Ovary (tissue), 9 donors: ENCODE measurements around the gene SCARB2. TPM values are rescaled to one million over a fixed set of nuclear protein-coding genes. Genes with fewer than 3 reads are reported as not detected.

Source experiments
- DNase-seq, 5 donors: peaks; one replicate each; pipeline ENCODE4 v3.0.0-alpha.2; 2019 to 2020
- H3K27ac ChIP-seq, 2 donors: fragments of 200-600 bp; one replicate each; pipeline versions ENCODE4 v1.5.1 to v1.8.0; 2019 to 2022
- H3K27me3 ChIP-seq: fragments of 200-600 bp; one replicate; pipeline ENCODE4 v1.8.0; 2022
- H3K36me3 ChIP-seq: fragments of 200-600 bp; sonication (generic); one replicate; pipeline ENCODE4 v1.5.1; 2019
- H3K4me1 ChIP-seq: one replicate; pipeline ENCODE4 v1.8.1; 2013; ENCODE audit warnings: mild to moderate bottlenecking, moderate library complexity; ENCODE audit not compliant: insufficient read depth
- H3K4me3 ChIP-seq: fragments of 200-600 bp; sonication (generic); one replicate; pipeline ENCODE4 v1.5.1; 2017
- H3K9me3 ChIP-seq, 2 donors: fragments of 200-600 bp in 1 of 2; sonication (generic) in 1 of 2; one replicate each; pipeline versions ENCODE4 v1.5.1 to v1.8.1; 2013 to 2019; ENCODE audit warnings: mild to moderate bottlenecking in 1 of 2, moderate library complexity in 1 of 2
- CTCF ChIP-seq, 3 donors: fragments of 450-650 bp in 2 of 3; fragments of 200-600 bp in 1 of 3; IDR thresholded peaks; one replicate each; pipeline versions ENCODE4 v1.5.1 to v1.8.0; 2016 to 2022; ENCODE audit warnings: antibody characterized with exemption in 3 of 3, mild to moderate bottlenecking in 1 of 3
- EP300 ChIP-seq: sonication (generic); formaldehyde crosslinking; IDR thresholded peaks from one replicate; pipeline ENCODE4 v1.6.1; 2017; ENCODE audit warnings: antibody characterized with exemption
- POLR2A ChIP-seq: fragments of 450-650 bp; IDR thresholded peaks from one replicate; pipeline ENCODE4 v1.6.1; 2017; ENCODE audit warnings: antibody characterized with exemption, mild to moderate bottlenecking, moderate library complexity
- WGBS, 3 donors: extraction: QIAGEN DNeasy Blood & Tissue Kit in 1 of 3; methylation state at CpG; one replicate each; pipeline versions ENCODE4 v1.1.5 to v1.1.7; 2013 to 2017; 5-methylcytosine and 5-hydroxymethylcytosine counted together
- intact Hi-C, 4 donors: fragments of 100-400 bp; cut with DNase I; formaldehyde crosslinking; loops; one replicate each; pipeline versions ENCODE4 v1.11.0 to v1.15.1; 2022 to 2023
- polyA plus RNA-seq, 2 donors: library from polyadenylated mRNA; stranded (reverse); fragments of 200-250 nt in 1 of 2; fragments of 350-450 nt in 1 of 2; fragmentation: Illumina TruSeq in 1 of 2; extraction: RNeasy Lipid Tissue Mini Kit (QIAGEN cat#74804) in 1 of 2; gene quantifications; one replicate each; pipeline ENCODE4 v1.2.3, GENCODE V29; 2013 to 2014
- total RNA-seq, 7 donors: library from RNA; depleted of rRNA in 2 of 7; stranded (reverse); fragments of >200 nt in 2 of 7; fragmentation: NEBNext Ultra II Directional in 3 of 7; extraction: Animal tissue kit (Norgen Biotek cat#: 25700) in 3 of 7; gene quantifications; one replicate each; pipeline versions ENCODE4 v1.1.0 to v1.2.4, GENCODE V29; 2016 to 2023
- donor health status: DM: no; HTN: no; CAD: no; lungs with moderate emphysema.
- donor health status: DM: no; HTN: no; CAD: no.
- donor health status: Bipolar disorder and iron deficiency.
- donor health status: DM: yes; HTN: yes; CAD: no.
- donor health status: DM: no; HTN: no; CAD: no.
- donor health status: DM: yes; HTN: yes; CAD: no.

SCARB2 gene
- total and polyA plus RNA-seq, 9 donors = 83.1 to 239 (median 132) TPM

DNA sequence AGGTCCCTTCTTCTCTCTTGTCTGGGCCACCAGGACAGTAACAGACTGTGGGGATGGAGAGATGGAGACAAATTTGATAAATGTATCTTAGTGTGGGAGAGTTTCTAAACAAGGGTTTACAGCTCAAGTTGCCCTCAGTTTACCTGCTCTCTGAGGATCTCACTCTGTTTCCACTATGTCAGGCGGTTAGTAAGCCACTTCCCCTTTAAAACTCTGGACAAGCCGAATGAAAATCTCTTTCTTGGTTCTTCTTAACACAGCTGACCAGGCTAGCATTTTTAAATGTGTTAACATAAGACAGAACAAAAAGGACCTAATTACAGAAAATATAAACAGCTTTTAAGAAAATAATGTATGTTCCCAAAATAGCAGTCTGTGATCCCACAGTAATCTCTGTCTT, 2.9 kb upstream of the SCARB2 start:
- WGBS, 3 donors = 66 to 74% (median 67%) methylated on average over 2 of the region's 2 CpGs
- H3K27me3 ChIP-seq = no peaks in the 10 kb centered on the region
- H3K9me3 ChIP-seq = no peaks in the 10 kb centered on the region
- no peak for TF ChIP-seq EP300
- no peak for TF ChIP-seq CTCF (IDR thresholded peaks at IDR 0.05)
- no peak for TF ChIP-seq POLR2A
- intact Hi-C loops = no loop called here
- no peak for DNase-seq
- H3K27ac ChIP-seq = no peak overlapping the region
- no peaks in the 10 kb centered on the region for H3K36me3 ChIP-seq
- H3K4me3 ChIP-seq = no peak overlapping the region
- peaks cover 13% of the 10 kb centered on the region for H3K4me1 ChIP-seq

- no peak for DNase-seq
- TF ChIP-seq POLR2A (no peak), EP300 (no peak), CTCF (IDR thresholded peaks at IDR 0.05) (no peak)
- intact Hi-C loops = no loop called here
- Histone ChIP-seq H3K4me3 (no peak overlapping the region), H3K27me3 (no peaks in the 10 kb centered on the region), H3K27ac (no peak overlapping the region), H3K4me1 (peaks cover 16% of the 10 kb centered on the region), H3K36me3 (no peaks in the 10 kb centered on the region), H3K9me3 (no peaks in the 10 kb centered on the region)
- WGBS, 3 donors = 98 to 99% (median 98%) methylated on average over 3 of the region's 3 CpGs
Observed at GRCh38 chr4:76215077-76215476, 1.5 kb upstream of the SCARB2 start.

GRCh38 chr4:76214177-76214675, 602 bp upstream of the SCARB2 start:
- Histone ChIP-seq H3K4me1 (peaks cover 19% of the 10 kb centered on the region), H3K27ac (peak overlapping the region; percentile 95 to 97), H3K27me3 (no peaks in the 10 kb centered on the region), H3K9me3 (no peaks in the 10 kb centered on the region), H3K4me3 (peak overlapping the region; percentile 92), H3K36me3 (no peaks in the 10 kb centered on the region)
- TF ChIP-seq POLR2A = no peak
- DNase-seq = no peak
- 16 to 18% (median 17%) methylated on average over 10 of the region's 10 CpGs for WGBS, 3 donors
- intact Hi-C loops = no loop called here

DNA sequence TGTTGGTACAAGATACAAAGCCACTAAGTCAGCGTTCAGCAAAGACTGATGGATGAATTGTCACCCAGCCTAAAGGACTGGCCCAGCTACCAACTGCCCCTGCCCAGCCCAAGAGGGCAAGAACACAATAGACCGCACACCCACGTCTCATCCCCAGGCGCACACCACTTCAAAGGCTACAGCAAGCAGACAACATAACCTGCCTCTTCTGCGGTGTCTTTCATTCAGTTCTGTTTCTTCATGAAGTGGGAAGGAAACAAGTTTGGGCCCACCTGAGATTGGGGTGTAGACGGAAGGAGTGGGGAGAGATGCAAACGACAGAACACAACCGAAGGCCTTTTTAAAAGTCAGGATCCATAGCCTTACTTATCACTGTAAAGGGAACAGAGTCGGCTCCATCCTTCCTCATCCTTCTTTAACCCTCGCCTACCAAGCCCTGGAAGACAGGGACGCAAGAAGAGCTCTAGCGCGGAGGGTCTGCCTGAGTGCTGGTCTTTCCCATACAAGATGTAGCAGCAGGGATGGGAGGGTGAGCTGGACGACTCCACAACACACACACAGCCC, 691 bp downstream of the SCARB2 start:
- TF ChIP-seq CTCF (IDR thresholded peaks at IDR 0.05) (no peak), POLR2A (no peak), EP300 (no peak)
- intact Hi-C loops = no loop called here
- H3K4me1 ChIP-seq = peaks cover 17% of the 10 kb centered on the region

More for the DNA sequence above, 691 bp downstream of the SCARB2 start:
- H3K9me3 ChIP-seq = no peaks in the 10 kb centered on the region
- 1% methylated on average over 14 of the region's 14 CpGs for WGBS, 3 donors
- peak overlapping the region; percentile 92 for H3K4me3 ChIP-seq
- DNase-seq = no peak
- H3K27me3 ChIP-seq = no peaks in the 10 kb centered on the region
- H3K27ac ChIP-seq = peak overlapping the region; percentile 95 to 97
- no peaks in the 10 kb centered on the region for H3K36me3 ChIP-seq
